ENCODE results near the gene CCT7.
"Not testable (repeated sequence)": the region's sequence is repeated elsewhere in the genome, so short reads cannot be mapped to it uniquely, and the experiment has no call there.

The CCT7 gene

DNA sequence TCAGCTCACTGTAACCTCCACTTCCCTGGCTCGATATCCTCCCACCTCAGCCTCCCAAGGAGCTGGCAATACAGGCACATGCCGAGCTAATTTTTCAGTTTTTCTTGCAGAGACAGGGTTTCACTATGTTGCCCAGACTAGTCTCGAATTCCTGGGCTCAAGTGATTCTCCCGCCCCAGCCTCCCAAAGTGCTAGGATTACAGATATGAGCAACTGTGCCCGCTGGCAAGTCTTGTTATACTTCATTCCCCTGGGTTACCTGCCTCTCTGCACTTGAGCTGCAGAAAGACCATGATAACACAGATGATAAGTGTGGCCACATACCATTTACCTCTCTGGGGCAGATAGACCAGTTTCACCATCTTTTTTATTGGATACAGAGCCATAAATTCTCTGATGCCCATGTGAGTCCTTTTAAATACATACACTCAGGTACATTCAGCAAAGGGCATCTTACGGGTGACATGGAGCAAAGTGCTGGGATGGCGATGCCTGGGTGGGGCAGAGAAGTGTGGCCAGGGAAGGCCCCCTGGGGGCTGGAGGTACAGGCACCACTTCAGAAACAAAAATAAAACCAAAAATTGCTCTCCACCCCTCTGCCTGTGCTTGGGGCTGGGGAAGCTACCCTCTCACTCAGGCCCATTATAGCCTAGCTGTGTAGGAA is 20.4 kb downstream of the CCT7 start:
- DNase-seq (ENCODE audit: low read depth in 2 of 2, low spot score in 1 of 2): no peak

GRCh38 chr2:73255007-73255644 is 21.0 kb downstream of the CCT7 start:
- no peak for DNase-seq (ENCODE audit: low read depth in 2 of 2, low spot score in 1 of 2)

GRCh38 chr2:73255907-73256617 is 22.0 kb downstream of the CCT7 start:
- DNase-seq (ENCODE audit: low read depth in 2 of 2, low spot score in 1 of 2): no peak

DNA sequence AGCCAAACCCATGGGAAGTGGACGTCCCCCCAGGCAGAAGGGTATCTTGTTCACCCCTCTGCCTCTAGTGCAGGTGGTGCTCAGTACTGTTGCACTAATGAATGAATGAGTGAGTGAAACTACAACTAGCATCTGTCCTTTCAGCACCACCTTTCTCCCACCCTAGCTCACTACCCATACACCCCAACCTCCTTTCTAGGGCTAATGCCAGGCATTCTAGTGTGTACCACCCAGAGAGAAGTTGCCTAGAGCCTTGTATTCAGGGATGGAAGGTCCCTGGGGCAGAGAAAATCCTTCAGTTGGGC is 22.5 kb downstream of the CCT7 start:
- no peak for DNase-seq (ENCODE audit: low read depth in 2 of 2, low spot score in 1 of 2)

DNA sequence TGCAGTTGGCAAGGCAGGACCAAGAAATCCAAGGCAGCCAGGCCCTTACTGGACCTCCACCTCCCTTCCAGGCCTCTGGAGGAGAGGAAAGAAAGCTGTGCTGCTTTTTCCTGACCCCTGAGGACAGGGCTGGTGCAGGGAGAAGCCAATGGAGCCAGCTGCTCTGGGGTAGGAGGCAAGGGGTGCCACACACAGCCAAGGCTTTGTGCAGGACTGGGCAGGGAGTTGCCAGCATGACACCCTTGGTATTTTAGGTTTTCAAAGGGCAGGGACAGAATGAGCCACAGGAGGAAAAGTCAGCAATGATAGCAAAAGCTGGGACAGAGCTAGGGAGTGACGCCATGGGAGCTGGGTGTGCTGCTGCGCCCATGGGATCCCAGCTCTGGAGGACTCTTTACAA is 22.9 kb downstream of the CCT7 start:
- no peak for DNase-seq (ENCODE audit: low read depth in 2 of 2, low spot score in 1 of 2)

- no peak for DNase-seq (ENCODE audit: low read depth in 2 of 2, low spot score in 1 of 2)
These were observed 23.5 kb downstream of the CCT7 start for GRCh38 chr2:73257425-73258125.

GRCh38 chr2:73258186-73258912 is 24.2 kb downstream of the CCT7 start:
- no peak for DNase-seq (ENCODE audit: low read depth in 2 of 2, low spot score in 1 of 2)

DNA sequence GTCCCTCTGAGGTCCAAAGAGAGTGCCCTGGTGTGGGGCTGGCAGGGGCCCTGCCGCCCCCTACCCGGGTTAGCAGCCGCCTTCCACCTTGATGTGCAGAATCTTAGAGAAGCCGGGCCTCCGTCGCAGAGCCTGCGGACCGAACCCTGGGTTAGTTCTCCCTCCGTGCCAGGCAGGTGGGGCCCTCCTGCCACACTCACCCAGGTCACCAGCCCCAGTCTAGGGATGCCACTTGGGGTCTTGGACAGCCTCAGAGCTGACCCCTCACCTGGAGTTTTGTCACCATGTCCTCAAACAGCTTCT is 24.8 kb downstream of the CCT7 start:
- no peak for DNase-seq (ENCODE audit: low read depth in 2 of 2, low spot score in 1 of 2)

DNA sequence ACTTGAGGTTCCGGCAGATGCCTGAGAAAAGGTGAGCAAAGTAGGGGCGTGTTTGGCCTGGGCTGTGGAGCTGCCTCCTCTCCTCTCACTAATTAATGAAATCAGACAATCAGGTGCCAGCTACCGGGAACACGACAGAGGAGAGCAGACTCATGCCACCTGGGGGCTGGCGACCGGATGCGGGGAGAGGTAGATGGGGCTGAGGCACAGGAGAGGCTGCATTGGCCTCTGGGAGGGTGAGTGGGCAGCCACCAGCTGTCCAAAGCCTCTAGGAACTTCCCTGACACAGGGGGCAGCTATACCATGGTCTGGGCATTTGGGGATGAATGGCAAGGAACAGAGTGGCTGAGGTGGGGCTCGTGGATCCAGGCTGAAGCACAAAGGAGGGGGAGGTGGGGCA is 25.2 kb downstream of the CCT7 start:
- no peak for DNase-seq (ENCODE audit: low read depth in 2 of 2, low spot score in 1 of 2)

GRCh38 chr2:73259704-73260337 is 25.7 kb downstream of the CCT7 start:
- DNase-seq (ENCODE audit: low read depth in 2 of 2, low spot score in 1 of 2): no peak

DNA sequence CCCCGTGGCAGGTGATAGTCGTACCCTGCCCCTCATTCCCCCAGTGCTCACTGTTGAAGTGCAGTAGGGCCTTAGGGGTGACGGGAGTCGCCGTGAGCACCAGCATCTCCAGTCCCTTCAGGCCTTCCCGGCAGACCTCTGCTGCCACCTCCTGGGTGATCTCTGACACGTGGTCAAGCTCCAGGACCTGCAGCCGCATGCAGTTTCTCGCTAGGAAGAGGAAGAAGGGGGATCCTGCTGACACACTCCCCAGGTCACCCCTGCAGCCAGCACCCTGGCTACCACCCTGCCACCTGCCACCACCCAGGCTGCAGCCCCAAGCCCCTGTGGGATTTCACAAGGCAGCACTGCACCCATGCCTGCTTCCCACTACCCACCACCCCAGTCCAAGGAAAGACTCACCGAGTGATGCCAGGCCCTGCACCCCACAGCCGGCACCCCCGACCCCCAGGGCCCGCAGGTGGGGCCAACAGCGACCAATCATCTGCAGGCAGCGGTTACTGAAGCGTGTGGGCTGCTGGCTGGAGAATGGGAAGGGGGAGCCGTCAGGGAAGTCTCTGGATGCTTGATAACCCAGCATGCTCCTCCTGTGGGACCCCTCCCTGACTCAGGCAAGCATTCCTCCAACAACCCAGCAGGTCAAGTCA is 26.4 kb downstream of the CCT7 start:
- no peak for DNase-seq (ENCODE audit: low read depth in 2 of 2, low spot score in 1 of 2)

DNA sequence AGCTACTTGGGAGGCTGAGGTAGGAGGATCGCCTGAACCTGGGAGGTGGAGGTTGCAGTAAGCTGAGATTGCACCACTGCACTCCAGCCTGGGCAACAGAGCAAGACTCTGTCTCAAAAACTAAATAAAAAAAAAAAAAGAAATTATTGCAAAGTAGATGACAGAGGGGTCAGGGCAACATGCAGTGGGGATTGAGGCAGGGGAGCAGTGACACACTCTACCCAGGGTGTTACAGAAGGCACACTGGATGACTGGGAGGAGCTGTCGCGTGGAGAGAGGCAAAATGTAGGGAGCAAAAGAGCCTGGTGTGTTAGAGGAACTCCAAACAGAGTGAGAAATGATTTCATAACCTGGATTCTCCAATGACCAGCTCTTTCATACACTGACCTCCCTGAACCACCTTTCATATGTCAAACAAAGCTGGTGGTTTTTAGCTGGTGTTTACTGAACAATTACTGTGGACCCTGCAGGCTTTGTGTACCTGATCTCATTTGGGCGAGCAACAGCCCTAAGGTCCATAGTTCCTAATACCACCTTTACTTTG is 28.1 kb downstream of the CCT7 start:
- no peak for DNase-seq (ENCODE audit: low read depth in 2 of 2, low spot score in 1 of 2)

- DNase-seq (ENCODE audit: low read depth in 2 of 2, low spot score in 1 of 2): not testable (repeated sequence)
These were observed 28.8 kb downstream of the CCT7 start for GRCh38 chr2:73262691-73263429.

DNA sequence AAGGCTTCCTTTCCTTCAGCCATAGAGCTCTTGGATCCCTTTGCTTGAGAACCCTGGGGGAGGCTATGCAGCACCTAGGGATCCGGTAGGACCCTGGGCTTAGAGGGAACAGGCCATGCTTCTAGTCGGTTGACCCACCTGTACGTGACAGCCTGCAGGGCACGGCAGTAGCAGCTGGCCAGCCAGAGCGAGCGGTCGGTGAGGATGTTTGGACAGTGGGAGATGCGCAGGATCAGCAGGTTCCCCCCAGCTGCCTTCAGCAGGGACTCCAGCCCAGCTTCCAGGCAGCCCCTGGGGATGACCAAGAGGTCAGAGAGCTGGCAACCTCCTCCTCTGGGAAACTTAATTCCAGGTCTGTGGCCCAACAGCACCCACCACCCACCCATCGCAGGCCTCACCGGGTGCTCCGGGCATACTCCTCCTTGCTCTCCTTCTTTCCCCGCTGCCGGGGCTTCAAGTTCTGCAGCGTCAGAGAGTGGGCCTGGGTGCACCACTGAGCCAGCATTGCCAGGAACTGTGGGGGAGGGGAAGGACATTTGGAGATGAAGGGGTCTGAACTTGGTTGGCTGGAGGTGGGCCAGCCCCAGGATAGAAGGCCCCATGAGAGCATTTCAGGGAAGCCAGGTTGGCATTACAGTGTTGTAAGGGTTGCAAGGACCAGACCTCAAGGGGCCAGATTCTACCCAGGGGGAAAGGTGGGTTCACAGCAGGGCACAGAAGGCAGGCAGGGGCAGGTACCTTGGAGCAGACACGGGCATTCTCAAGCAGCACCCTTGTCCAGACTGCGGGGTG is 29.6 kb downstream of the CCT7 start:
- no peak for DNase-seq (ENCODE audit: low read depth in 2 of 2, low spot score in 1 of 2)

DNA sequence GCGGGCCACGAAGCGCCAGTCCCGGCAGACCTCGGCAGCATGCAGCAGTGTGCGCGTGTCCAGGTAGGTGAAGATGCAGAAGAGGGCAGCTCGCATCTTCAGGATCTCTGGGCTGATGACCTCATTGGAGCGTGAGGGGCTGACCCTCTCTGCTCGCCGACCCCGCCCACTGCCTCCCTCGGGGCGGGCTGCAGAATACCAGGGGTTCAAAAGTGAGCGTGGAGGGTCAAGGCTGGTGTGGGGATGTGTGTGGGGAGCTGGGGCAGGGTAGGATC is 30.2 kb downstream of the CCT7 start:
- DNase-seq (ENCODE audit: low read depth in 2 of 2, low spot score in 1 of 2): no peak

DNA sequence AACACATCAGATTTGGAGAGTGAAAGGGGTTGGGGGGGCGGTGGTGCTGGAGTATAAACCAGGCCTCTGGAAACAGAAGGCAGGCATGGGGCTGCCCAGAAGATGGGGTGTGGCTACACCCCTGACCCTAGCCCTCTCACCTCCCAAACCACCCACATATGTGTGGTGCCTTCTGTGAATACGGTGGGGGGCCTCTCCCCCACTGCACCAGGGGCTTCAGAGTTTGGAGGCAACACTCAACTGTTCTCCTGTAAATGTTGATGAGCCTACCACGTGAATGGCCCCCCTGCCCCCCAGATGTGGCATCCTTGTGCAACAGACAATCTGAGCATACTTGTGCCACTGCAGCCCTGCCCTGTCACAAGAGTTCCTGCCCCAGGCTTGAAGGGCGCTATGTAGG is 30.7 kb downstream of the CCT7 start:
- DNase-seq (ENCODE audit: low read depth in 2 of 2, low spot score in 1 of 2): no peak

DNA sequence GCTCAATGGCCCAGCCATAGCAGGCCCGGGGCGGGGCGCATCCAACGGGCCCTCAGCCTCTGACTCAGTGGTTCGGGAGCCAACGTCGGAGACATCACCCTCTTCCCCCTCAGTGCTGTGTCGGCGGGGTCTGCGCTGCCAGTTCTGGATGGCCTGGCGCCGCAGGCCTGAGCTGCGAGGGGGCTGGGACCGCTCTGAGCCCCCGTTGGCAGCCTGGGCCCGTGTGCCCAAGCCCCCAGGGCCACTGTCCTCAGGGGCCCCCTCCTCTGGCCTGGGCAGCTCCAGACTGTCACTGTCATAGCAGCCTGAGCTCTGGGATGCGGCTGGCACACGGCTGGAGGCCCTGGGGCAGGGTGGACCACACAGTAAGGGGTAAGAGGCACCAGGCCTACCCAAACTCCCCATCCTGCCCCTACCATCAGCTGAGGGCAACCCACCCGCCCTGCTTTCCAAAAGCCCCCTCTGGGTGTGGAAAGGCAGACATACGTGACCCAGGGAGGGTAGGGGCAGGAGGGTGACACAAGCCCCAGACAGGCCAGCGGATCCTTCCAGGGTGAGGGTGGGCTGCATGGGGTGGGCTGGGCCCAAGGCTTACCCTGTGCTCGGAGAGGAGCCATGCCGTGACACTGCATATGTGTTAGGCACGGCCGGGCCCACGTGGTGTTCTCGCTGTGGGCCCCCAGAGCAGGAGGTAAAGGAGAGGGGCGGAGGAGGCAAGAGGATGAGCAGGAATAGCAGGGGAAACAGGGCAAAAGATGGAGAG is 31.4 kb downstream of the CCT7 start:
- no peak for DNase-seq (ENCODE audit: low read depth in 2 of 2, low spot score in 1 of 2)

All from stimulated activated CD8-positive, alpha-beta memory T cell treated with anti-CD3 and anti-CD28 coated beads, Interleukin-4, amount 100 ng/mL, for 4 hours (primary cell).